ENCODE measurements around the gene LZTR1.
"Not testable (repeated sequence)": the region's sequence is repeated elsewhere in the genome, so short reads cannot be mapped to it uniquely, and the experiment has no call there.

LZTR1 gene

DNA sequence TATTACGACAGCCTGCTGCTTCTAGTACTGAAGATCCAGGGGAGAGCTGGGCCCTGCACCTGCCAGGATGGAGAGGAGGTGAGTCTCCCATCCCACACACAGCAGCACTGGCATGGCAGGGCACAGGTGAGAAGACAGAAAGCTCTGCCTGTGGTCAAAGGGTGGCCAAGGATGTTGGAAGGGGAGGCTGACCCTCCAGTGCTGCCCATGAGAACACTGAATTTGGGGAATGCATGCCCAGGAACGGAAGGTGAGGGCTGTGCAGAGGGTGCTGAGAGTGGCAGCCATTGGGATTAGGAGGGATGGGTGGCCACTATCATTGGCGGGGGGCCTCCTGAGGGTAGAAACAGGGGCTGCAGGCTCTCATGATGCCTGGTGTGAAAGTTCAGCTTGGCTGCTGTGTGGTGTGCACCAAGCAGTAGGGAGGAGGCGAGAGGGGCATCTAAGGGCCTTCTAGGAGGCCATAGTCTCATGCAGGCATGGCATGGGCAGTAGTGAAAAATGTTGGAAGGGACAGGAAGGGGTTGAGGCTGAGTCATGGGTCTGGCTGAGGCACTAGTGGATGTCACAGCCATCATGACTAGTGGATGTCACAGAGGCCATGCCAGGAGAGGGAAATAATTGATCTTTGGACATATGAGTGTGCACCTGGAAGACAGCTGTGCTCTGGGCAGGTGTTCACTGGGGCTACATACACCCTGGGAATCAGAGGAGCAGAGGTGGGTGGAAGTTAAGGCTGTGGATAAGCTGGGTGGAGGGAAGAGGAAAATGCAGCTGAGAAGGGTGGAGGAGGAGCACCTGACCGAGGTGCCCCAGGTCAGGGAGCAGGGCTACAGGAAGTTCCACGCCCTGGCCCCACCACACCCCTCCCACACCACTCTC, 61.1 kb downstream of the LZTR1 start:
- no peak for DNase-seq

DNA sequence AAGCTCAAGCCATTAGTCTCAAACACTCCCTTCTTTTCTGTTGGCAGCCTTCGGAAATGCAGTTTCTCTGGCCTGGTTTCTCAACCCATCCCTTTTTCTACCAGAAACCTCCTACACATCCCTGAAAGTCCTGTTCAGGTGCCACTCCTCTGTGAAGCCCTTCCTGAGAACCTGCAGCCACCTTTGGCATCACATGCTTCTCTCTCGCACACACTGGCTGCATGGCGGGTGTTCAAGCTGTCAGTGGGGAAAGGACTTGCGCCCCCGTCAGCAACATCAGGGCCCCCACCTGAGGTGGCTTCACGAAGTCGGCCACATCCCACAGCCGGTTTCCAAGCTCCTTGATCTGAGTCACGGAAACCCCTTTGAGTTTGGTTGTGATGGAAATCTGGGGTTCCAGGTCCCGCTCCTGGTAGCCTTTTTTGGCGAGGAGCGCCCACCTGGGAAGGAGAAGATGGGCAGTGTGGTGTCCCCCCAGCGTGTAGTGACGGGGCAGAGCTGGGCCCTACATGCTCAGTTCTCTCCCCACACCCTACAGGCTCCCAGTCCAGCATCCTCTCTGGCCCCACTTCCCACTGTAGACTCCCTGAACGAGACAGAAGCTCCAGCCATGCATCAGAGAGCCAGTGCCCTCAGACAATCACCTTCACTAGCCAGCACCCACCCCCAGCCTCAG, 61.9 kb downstream of the LZTR1 start:
- no peak for DNase-seq

DNA sequence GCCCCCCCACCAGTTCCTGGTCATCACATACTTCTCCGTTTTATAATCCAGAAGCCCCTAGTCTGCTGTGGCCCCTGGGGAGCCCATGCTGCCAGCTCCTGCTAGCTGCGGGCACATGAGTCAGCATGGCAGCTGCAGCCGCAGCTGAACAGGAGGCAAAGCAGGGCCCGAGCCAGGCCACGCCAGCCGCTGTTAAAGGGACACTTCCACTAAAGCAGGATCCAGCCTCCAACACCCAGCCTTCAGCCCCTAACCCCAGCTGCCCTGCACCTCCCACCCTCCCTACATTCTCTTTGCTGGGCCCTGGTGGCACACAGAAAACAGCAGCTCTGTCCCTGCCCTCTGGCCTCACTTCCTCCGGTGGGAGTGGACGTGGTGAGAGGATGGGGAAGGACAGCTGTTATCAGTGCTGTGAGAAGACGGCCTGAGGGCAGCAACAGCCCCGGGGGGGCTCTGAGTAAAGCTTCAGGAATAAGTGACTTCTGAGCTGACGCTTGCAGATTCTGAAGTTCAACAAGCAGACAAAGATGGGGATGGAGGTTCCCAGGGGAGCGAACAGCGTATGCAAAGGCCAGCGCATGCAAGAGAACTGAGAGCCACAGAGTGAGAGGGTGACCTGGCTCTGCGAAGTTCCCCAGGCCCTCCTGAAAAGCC, 63.0 kb downstream of the LZTR1 start:
- peak; percentile 15 for DNase-seq

- DNase-seq, result peak; percentile 88
Observed at GRCh38 chr22:21045585-21046294, 63.6 kb downstream of the LZTR1 start, which contains the start of gene LRRC74B. LRRC74B (plus strand) TSS chr22:21045946; CDS start chr22:21045987, 41 bp downstream.

DNA sequence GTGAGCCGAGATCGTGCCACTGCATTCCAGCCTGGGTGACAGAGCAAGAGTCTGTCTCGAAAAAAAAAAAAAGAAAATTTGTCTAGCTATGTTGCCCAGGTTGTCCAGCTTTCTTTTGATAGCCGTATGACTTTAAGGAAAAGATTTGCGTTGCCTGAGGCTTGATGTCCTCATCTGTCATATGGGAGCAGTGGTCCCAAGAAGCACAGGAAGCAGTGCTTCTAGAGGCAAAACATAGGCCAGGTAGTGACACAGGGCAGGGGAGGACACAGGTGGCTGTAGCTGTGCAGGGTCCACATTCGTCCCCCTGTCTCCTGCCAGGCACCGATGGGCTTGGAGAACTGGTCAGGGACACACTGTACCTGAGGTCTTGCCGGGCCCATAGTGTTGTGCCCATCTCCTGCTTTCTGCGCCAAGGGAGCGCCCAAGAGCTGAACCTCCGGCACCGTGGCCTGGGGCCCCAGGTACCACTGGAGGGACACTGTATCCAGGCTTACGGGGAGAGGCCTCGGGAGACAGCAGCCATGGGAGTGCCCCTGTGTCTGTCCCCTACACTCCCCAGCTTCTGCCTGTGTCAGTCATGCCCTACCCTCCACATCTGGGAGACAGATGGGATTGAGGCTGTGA, 65.1 kb downstream of the LZTR1 start:
- no peak for DNase-seq

DNA sequence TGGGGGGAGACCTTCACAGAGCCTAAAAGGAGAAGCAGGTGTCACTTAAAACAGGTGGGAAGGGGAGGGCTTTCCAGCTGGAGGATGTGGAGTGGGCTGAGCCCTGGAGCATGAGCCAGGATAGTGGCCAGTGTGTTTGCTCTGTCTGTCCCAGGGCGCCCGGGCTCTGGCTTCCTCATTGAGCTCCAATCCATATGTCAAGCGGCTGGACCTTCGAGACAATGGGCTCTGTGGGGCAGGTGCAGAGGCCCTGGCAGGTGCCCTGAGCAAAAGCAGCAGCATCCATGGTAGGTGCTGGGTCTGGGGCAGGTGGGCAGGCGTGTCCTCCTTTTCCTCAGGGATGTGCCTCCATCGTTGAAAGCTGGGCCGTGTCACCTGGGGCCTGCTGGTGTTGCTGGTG, 65.6 kb downstream of the LZTR1 start:
- DNase-seq, result no peak

- not testable (repeated sequence) for DNase-seq
Observed at GRCh38 chr22:21048448-21048847, 66.4 kb downstream of the LZTR1 start.
